LoVo (cell line): ENCODE data around the gene UGT1A4.

Experiments used
- DNase-seq: peaks from one replicate; pipeline ENCODE4 v3.0.0-alpha.2; 2016; ENCODE audit warnings: low spot score

Gene UGT1A4

DNA sequence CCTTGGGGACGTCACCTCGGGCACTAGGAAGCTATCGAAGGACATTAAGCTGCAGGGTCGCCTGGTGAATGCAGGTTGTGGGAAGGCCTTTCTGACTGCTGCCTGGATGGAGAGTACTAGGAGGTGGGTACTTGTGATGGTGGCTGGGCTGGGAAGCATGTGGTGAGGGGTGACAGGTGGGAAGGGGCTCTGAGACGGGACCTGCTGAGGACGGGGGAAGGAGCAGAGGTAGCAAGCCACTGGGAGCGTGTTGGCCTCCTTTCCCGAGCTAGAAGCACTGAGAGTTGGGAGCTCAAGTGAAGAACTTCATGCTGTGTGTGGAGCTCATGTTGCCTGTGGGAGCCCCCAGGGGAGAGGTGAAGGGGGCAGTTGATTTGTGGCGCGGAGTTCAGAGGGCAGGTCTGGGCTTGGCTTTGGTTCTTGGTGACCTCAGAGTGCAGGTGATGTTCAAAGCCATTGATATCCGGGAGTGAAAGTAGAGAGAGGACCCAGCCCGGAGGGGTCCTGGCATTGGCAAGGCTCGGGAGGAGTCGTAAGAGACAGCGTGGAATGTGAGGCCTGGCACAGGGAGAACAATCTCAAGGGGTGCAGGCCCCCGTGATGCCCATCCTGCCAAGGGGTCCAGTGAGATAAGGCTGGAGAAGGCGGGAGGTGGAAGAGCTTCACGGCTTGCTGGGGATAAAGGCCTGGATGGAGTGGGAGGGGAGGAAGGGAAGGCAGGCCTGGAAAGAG, 72.8 kb downstream of the UGT1A4 start:
- no peak for DNase-seq

DNA sequence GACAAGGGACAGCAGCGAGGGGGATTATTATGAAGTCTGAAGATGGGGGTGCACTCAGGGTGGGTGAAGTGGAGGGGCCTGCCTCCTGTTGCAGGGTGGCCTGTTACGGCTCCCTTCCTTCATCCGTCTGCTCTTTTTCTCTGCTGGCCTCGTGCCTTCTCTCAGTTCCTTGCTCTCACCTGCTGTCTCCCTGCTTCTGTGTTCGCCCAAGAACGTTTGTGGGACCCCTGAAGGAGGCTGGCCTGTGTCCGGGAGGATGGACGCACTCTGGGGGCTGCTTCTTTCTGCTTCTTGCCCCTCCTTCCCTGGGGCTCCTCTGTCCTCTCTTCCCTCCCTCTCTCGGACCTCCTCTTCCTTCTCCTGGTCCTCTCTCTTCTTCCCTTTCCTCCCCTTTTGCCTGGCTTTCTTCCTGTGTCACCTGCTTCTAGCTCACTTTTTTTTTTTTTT, 73.4 kb downstream of the UGT1A4 start:
- no peak for DNase-seq

DNA sequence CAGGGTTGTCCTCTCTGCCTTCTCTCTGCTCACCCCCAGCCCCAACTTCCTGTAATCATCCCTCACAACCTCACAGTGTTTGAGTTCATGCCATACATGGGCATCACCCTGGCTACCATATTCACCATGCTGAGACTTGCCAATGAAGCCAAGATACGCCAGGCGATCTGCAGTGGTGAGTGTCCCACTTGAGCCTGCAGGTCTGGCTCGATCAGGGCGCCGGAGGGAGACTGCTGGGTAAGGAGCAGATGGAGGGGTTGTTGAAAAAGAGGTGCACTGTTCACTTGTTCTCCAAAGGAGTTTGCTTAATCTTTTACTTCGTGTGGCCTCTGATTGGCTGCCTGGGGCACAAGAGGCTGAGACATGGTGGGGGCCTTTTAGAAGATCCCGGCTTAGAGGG, 74.2 kb downstream of the UGT1A4 start:
- no peak for DNase-seq

DNA sequence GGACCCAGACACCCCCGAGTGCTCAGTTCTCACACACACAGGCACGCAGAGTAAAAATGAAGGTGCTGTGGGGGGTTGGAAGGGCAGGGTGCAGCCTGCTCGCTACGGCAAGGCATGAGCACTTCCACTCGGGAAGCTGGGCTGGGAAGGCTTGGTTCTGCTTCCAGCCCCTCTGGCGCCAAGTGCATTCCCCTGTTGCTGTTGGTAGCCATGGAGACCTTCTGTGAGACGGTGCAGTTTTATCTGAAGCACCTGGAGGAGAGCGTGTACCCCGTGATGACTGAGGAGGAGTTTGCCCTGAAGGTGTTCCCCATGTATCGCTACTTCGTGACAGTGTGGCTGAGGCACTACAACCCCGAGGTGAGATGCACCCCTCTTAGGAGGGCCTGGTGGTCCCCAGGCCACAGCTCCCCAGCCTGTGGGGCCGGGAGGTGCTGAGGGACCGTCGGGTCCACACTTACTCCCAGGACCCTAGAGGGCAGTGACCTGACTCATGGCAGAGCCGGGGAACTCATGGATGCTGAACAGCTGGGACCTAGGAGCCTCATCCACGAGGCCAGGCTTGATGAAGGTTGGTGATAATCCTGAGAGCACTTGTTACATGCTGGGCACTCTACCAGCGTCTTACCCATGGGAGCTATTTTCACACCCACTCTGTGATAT, 75.1 kb downstream of the UGT1A4 start:
- DNase-seq, result no peak

DNA sequence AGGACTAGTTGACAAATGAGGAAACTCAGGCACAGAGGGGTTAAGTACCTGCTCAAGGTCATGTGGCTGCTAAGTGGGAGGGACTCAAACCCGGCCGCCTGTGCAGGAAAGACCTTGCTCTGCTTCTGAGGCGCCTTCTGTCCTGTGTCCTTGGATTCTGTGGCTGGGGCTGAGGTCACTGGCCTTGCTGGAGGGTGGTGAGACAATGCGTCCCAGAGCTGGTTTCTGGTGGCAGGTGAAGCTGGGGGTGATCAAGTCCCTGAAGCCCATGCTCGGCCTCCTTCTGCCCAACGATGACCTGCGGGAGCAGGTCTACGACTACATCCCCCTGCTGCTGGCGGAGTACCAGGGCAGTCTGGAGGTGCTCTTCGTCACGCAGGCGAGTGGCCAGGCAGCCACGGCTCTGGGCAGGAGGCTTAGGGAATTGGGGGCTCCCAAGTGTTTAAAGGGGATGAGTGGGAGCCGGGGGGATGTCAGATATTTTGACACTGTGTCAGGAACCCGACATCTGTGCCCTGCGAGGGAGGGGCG, 75.7 kb downstream of the UGT1A4 start:
- no peak for DNase-seq

DNA sequence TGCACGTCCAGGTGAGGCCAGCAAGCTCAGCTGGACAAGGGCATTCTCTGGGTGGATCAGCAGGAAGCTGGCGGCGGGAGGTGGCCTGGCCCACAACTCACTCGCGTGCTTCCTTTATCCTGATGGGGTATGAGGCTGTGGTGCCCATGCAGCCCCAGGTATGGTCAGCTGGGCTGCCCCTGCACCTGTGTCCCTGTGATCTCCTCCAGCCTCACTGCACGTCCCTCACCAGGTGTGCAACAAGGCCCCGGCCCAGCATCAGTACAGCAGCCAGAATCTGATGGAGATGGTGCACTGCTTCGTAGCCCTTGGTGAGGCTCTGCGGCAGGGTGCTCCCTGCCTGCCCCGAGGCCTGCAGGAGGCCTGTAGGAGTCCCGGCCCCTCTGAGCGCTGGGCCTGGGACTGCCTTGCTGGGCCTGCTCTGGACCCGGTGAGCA, 77.2 kb downstream of the UGT1A4 start:
- no peak for DNase-seq

DNA sequence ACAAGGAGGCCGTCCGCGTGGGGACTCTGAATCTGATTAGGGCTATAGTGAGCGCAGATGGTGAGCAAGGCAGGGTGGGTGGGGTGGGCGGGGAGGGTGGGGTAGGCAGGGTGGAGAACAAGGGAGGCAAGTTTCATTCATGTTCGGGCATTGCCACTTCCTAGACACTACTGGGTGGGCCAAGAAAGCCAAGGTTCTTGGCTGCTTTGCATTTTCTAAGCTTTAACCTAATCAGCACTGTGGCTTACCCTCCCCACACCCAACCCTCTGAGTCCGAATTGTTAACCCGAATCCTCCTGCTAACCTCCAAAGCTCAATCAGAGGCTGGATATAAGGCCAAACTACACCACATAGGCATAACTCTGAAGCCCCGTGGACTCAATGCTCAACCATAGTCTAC, 77.7 kb downstream of the UGT1A4 start:
- DNase-seq, result no peak

DNA sequence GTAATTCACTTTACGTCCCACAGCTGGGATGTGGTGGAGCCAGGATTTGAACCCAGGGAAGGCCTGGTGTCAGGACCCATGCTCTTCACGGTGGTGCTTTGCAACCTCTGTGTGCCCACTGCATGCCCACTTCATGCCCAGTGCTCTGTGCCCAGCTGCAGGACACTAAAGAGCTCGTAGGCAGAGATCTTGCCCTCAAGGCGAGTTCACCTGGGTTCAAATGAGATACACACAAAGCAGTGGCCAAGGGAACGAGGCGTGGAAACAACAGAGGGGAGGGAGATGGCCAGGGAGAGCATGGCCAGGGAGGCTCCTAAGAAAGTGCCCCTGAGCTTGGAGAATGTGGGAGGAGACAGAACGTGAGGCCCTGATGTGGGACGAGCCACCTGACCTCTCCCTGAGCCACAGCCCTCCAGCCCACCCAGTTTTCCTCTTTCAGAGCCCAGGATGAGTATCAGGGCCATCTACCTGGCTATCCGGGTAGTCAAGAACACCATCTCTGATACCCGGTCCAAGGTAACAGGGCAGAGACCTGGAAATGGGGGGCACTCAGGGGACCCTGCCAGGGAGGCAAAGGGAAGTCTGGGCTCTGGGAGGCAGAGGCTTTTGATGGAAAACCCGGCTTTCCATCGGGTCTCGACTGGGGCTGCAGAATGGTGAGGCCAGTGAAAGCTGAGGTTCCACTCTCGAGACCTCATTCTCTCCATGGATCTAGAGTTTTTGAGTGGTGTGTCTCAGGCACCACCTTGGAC, 80.0 kb downstream of the UGT1A4 start:
- no peak for DNase-seq

DNA sequence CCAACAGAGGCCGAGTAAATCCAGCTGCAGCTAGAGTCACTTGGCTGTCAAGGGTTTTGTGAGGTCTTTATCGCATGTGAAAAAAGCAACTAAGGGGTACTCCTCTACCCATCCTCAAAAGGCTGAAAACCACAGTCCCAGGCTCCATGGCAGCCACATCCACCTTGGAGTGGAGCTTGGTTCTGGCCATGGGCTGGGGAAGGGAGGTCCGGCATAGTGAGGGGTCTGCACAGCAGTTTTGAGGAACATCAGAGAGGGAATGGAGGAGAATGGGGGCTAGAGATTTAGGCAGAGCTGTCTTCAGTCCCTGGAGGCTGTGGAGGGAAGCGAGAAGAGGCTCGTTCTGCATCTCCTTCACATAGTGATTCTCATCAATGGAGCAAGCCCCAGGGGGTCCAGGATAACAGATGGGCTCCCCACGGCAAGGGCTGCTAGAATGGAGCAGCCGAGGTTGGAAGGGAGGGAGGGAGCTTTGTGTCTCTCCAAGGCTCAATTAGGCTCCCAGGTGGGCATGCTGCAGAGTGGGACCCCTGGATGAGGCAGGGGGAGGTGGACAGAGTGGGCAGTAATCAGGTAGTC, 80.6 kb downstream of the UGT1A4 start:
- no peak for DNase-seq

DNA sequence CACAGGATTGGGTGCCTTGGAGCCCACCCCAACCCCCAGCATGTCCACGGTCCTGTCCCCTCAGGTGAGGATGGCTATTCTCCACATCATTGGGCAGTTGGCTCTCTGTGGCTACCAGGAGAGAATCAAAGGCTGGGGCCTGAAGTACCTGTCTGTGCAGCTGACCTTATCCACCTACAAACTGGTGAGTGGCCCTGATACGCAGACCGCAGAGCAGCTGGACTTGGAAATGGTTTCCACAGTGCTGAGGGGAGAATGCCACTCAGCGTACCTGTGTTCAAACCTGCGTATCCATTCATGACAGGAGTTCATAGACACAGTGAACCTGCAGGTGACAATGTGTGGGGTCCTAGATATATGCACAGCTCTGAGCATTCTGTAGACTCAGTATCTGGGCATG, 81.2 kb downstream of the UGT1A4 start:
- DNase-seq, result no peak

DNA sequence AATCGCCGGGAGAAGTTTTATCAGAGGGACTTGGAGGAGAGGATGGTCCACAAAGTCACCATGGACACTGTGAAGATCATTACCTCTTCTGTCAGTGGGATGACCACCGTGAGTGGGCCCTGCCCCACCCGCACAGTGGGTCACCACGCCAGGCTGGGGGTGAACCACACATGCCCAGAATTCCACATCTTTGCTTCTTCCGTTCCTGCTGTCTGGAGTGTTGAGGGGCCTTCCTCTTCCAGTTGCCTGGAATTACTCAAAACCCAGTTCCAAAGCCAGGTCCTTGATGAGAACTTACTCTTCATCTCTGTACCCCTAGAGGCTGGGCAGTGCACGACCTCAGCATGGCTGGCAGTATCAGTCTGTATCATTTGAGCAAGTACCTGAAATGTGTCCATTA, 81.7 kb downstream of the UGT1A4 start:
- no peak for DNase-seq

DNA sequence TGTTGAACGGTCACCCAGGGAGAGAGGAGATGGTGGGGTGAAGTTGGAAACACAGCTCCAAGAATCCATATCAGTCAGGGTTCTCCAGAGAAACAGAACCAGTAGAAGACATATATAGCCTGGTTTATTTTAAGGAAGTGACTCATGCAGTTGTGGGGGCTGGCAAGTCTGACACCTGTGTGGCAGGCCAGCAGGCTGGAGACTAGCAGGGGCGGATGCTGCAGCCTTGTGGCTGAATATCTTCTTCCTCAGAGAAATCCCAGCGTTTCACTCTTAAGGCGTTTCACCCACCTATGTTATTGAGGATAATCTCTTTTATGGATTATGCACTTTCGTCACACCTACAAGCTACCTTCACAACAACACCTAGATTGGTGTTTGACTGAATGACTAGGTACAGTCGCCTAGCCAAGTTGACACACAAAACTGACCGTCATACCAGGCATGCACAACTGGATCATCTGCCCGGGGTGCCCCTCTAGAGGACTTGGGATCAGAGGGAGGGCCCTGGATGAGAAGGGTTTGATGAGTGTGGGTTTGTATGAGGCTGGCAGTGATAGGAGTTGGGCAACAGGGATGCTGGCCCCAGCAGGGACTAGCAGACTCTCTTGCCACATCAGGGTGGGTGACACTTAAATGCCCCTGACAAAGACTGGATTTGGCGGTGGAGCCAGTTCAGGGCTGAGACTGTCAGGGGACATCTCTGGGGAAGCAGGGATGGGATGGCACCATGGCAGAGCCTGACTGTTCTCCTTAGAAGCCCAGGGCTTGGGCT, 83.0 kb downstream of the UGT1A4 start:
- no peak for DNase-seq

DNA sequence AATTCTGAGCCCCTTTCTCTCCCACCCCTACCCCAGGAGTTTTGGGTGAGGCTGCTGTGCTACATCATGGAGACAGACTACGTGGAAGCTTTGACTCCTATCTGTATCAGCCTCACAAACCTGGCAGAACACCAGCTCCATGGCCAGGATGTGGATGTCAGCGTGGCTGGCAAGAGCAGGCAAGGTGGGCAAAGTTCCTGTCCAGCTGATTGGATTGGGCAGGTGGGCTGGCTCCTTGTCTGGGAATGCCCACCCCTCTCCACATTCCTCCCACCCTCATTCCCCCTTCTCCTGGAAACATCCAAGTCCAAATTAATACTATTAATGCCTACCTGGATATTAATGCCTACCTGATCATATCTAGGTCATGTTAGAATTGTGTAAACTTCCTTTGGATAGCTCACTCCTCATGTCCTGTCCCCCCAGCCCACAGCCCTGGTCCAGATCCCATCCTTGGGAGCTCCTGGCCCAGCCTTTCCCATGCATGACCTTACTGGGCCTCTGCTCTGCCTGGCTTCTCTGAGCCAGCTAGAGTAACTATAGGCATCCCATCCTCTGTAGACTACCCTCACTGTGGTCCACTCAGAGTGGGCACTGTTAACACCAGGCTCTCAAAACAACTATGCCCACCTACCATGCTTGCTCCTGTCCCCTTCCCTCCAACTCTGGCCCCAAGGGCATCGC, 83.7 kb downstream of the UGT1A4 start:
- no peak for DNase-seq

DNA sequence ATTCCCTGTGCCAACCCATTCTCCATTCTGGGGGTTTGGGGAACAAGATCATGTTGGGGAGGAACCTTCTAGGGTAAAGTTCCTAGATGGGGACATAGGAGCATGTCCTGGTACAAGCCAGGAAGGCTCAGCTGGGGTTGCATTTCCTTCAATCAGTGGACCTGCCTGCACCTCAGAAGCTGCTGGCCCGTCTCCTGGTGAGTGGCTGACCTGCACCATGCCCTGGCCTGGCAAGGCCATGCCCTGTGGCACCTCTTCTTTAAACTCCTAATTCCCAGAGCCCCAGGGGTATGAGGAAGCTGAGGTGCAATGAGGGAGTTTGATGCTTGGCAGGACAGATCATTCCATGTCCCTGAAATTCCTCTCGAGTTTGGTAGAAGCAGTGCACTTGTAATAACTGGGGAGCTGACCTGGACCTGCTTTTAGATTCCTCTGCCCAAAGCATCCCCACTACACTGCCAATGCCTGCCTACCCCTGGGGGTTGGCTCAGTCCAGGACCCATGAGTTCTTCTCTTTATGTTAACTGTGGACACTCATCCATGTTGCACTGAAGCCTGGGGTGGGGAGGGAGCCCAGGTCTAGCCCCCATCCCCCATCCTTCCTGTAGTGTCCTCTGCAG, 84.9 kb downstream of the UGT1A4 start:
- DNase-seq, result no peak

DNA sequence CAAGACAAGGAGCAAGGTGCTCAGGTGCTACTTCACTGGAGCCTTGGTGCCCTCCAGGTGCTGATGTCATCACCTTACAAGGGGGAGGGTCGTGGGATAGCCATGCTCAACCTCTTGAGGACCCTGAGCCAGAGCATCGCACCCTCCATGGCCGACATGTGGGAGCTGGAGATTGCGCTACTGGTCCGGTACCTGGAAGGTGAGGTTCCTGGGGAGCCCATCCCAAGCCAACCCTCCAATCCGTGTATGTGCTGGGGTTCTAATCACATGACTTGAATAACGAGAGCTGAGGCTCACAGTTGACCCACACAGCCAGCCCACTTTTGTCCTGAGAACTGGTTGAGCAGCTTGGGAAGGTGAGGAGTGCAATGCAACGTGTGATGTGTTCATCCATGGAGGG, 85.5 kb downstream of the UGT1A4 start:
- DNase-seq, result no peak

DNA sequence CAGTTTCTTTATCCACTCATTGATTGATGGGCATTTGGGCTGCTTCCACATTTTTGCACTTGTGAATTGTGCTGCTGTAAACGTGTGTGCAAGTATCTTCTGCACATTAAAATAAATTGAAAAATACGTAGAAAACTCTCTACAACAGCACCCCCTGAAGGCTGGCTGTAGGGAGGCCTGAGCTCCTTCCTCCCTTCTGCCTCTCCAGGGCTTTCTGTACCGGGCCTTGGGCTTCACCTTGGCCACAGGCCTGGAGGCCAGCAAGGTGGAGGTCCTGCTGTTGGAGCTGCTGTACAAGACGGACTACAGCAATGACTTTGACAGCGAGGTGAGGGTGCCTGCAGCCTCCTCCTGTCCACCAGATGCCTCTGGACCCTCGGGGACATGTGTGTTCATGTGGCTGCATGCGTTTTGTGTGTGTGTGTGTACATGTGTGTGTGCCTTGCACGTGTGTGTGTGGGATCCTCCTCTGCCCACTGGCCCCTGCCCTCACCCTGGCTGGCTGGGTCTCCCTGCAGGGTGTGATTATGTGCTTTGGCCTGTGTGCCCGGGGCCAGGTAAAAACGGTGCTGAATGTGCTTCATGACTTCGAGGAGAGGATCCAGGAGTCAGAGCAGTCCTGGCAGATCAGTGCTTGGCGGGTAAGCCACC, 88.8 kb downstream of the UGT1A4 start:
- DNase-seq, result no peak

DNA sequence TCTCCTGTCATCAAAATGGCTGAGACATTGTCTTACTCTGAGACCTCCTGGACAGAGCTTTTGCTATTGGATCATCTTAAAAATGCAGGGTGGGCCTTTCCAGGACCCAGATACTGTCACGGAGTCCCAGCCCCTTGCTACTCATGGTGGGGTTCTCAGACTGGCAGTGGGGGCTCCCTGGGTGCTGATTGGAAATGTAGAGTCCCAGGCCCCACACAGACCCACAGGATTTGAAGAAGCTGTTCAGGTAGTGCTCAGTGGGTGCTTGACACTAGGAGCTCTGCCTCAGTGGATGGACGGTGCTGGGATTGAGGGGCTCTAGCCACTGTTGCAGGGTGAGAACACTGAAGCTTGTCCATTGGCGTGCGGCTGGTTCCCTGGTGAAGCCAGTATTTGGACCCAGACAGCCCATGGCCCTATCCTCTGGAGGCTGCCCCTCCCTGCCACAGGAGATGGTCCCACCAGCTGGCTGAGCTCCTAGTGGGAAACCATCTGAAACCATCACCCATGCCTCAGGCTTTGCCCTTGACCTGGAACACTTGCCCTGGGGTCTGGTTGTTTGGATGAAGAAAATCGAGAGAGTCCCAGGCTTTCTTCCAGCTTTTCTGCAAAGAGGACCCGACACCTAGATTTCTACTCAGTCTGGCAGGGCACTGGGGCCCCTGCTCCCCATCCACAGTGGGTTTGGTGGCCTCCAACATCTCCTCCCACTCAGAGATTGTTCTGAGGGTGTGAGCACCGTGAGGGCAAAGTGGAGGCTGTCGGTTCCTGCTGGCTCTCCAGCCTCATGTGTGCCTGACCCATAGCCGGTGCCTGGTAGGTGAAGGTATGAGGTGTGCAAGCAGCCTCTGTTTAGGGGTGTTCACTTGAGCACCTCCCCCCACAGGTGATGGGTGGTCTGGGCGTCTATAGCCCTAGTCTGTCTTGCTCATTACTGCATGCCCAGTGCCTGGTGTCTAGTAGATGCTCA, 89.7 kb downstream of the UGT1A4 start:
- no peak for DNase-seq

DNA sequence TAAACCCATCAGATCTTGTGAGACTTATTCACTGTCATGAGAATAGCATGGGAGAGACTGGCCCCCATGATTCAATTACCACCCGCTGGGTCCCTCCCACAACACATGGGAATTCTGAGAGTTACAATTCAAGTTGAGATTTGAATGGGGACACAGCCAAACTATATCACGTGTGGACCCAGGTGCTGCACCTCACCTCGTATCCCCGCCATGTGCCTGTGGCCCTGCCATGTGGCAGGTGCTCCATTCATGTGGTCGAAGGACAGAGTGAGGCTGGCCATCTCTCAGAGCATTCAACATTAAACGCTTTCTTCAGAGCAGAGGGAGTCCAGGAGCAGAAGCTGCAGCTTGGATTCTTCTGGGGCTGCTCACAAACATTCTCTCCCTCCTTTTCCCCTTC, 91.8 kb downstream of the UGT1A4 start:
- no peak for DNase-seq

DNA sequence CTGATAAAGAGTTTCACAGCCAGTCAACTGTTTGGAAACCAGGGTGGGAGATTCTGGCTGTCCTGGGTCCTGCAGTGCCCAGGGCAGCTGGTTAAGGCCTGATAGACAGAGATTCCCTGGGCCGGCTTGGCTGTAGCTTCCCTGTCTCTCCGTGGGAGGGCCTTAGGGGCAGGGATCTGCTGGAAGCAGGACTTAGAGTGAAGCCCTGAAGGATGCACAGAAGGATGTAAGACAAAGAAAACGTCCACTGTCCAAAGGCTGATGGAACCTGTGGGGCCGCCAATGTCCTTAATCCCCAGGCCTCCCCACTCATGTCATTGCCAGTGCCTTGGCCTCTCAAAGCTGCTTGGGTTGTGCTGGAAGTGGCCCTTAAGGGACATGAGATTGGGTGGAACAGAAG, 92.6 kb downstream of the UGT1A4 start:
- DNase-seq, result no peak
